Dermis lymphatic vessel endothelial cell (primary cell): ENCODE data around the gene DNAJC30. TPM values are rescaled to one million over a fixed set of nuclear protein-coding genes. Genes with fewer than 3 reads are reported as not detected.

Source experiments
- total RNA-seq: library from RNA; depleted of rRNA; stranded (reverse); fragments of >200 nt; gene quantifications from 2 replicates; pipeline ENCODE4 v1.2.1, GENCODE V29; 2014

Gene DNAJC30
- 1.5 and 2.4 TPM in 2 replicates for total RNA-seq

DNA sequence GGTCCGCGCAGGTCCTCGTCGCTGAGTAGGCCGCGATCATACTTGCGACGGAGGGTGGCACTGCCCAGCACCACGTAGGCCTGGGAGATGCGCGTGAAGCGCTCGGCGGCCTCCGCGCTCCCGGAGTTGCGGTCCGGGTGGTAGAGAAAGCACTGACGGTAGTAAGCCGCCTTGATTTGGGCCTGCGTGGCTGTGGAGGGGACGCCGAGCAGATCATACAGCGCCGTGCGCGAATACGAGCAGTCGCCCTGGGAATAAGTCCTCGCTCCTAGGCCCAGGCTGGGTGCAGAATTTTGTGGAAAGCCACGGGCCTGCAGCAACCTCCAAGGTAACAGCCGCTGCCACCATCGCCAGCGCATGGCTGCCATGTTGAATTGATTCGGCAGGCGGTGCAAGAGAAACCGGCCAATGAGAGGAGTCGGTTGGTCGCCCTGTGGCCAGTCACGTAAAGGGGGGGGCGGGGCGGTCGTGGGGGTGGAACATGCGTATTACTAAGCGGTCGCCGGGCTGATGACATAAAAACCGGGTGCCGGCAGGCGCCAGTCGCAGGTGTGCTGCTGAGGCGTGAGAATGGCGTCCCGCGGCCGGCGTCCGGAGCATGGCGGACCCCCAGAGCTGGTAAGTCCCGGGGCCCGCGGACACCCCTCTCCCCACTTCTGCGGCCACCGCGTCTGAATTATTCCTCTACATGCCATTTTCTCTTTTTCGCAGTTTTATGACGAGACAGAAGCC is at the start of gene DNAJC30, which contains the start of gene BUD23:
Gene DNAJC30 (minus strand): TSS at position 398 of the 732 bp plus-strand sequence. CDS start 30 bp downstream, at position 368.
Gene BUD23 (plus strand): TSS at position 542 of the 732 bp plus-strand sequence. CDS start 29 bp downstream, at position 571.

DNA sequence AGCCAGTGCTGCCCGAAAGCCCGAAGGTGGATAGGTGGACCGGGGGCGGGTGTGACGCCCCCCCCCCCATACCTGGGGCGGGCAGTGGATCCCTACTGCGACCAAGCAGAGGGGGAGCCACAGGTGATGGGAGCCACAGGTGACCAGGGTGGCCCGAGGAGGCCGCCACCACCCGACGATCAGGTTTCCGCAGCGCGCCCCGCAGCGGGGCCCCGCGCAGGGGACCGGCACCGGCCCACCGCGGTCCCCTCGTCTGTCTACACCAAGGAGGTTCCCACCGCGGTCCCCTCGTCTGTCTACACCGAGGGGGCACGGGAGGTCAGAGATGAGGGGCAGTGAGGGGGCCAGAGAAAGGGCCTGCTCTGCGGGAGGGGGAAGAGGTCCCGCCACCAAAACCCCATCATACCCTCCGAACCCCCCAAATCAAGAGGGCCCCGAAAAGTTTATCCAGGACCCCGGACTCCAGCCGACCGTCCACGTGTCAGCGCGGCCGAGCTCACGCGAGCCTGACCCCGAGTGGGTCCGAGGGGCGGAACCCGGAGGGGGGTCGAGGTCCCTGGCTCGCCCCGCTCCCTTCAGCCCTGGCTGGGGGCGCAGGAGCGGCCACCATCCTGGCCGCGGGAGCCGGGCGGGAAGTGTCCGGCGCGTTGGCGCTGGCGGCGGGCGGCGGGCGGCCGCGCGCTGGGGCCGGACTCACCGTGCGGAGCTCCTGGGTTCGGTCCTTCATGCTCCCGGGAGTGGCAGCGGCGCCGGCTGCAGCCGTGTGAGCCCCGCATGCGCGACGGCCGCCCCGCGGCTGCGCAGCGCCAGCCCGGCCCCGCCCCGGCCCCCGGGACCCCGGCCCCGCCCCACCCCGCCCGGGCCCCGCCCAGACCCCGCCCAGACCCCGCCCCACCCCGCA is 35.9 kb upstream of the DNAJC30 start, which contains the start of gene STX1A:
Gene STX1A (minus strand): TSS at position 765 of the 901 bp plus-strand sequence. CDS start 38 bp downstream, at position 727.

DNA sequence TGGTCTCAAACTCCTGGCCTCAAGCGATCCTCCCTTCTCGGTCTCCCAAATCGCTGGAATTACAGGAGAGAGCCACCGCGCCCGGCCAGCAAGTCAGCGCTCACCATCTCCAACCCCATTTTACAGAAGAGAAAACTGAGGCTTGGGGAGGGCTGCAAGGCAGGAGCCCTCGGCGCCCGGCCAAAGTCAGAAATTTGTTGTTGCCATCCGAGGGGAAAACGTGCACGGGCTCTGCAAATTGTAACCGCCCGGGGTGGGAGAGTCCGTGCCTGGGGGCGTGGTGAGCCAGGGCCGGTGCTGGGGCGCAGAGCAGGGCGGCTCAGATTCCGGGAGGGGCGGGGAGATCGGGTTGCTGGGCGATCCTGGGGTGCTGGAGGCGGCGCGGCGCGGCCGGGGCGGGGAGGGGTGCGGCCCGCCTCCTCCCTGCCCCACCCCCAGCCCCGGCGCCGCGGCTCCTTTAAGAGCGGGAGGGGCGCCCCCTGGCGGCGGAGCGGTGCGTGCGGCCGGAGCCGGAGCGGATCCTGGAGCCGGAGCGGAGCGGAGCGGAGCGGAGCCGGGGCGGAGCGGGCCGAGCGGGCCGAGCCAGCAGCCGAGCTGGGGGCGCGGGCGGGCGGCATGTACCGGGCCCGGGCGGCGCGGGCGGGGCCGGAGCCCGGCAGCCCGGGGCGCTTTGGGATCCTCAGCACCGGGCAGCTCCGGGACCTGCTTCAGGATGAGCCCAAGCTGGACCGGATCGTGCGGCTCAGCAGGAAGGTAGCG is 15.7 kb downstream of the DNAJC30 start, which contains the start of gene VPS37D:
Gene VPS37D (plus strand): TSS at position 488 of the 759 bp plus-strand sequence. CDS start 128 bp downstream, at position 616.

Other genes starting within 250 kb of the DNAJC30 start
- gene FZD9, start 249.7 kb downstream of the DNAJC30 start, total RNA-seq: 13.4 and 13.5 TPM in 2 replicates
- 36.2 and 47.1 TPM in 2 replicates for gene BAZ1B, start 161.2 kb downstream of the DNAJC30 start, total RNA-seq
- gene BCL7B, start 125.8 kb downstream of the DNAJC30 start, total RNA-seq: 20.5 and 22.9 TPM in 2 replicates
- 41.5 and 56.5 TPM in 2 replicates for gene TBL2, start 104.9 kb downstream of the DNAJC30 start, total RNA-seq
- not detected in 2 replicates for gene MLXIPL, start 58.9 kb downstream of the DNAJC30 start, total RNA-seq
- gene VPS37D, start 15.6 kb downstream of the DNAJC30 start, total RNA-seq: 2.5 and 3.5 TPM in 2 replicates
- gene BUD23, start 144 bp upstream of the DNAJC30 start, total RNA-seq: 32.2 and 35.8 TPM in 2 replicates
- gene STX1A, start 36.2 kb upstream of the DNAJC30 start, total RNA-seq: 3.1 and 8.9 TPM in 2 replicates
- gene ABHD11, start 55.3 kb upstream of the DNAJC30 start, total RNA-seq: 5.4 TPM in 2 replicates
- 0.11 TPM in 1 of 2 replicates, not detected in the other for gene CLDN3, start 86.8 kb upstream of the DNAJC30 start, total RNA-seq
- gene CLDN4, start 147.5 kb upstream of the DNAJC30 start, total RNA-seq: under 0.01 and 0.11 TPM in 2 replicates
- 4.4 and 6.2 TPM in 2 replicates for gene METTL27, start 159.1 kb upstream of the DNAJC30 start, total RNA-seq
- not detected in 2 replicates for gene TMEM270, start 177.7 kb upstream of the DNAJC30 start, total RNA-seq